Germinal center (tissue), 1 donor: ENCODE data around the gene STX17.
A peak's percentile ranks its signal among the peaks of the same experiment; 100 is the strongest.
"Not testable (repeated sequence)": the region's sequence is repeated elsewhere in the genome, so short reads cannot be mapped to it uniquely, and the experiment has no call there.

ENCODE experiments used
- DNase-seq: peaks from one replicate; pipeline ENCODE4 v3.0.0; 2012; ENCODE audit warnings: mixed read lengths, low spot score

Gene STX17

DNA sequence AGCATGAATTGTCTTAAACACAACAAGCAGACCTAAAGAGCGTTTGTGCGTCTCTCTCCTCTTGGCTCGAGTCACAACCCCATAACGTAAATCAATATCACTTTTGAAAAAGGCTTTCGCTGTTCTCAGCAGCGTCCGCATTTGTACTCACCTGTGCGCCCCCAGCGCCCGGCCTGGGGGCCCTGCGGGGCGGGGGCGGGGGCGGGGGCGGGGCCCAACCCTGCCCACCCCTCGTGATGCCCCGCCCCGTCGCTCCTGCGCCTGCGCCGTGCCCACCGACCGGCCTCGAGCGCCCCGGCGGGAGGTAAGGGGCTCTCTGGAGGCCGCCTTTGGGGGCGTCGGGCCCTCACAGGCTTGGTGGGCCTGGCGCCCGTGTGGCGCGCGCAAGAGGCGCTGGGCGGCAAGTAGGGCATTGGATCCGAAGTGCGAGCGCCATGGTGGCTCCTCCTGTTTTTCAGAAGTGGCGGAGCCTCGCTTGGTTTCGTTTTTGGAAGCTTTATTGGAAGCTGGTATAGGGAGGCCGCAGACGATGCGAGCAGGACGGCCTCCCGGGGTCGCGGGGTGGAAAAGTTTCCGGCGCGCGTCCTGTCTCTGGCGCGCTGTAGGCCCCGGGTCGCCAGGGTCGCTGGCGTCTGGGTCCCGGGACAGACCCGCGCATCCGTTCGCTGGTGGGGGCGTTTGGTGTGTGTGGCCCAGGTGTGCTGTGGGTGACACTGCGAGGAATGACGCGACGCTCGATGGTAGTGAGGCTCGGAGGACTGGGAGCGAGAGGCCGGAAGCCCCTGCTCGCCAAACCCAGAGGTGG is at the start of gene STX17:
Gene STX17, plus strand, starts transcription at position 252 of the 805 bp plus-strand sequence. CDS start 8,586 bp downstream, outside the sequence.
- peak; percentile 94 for DNase-seq

DNA sequence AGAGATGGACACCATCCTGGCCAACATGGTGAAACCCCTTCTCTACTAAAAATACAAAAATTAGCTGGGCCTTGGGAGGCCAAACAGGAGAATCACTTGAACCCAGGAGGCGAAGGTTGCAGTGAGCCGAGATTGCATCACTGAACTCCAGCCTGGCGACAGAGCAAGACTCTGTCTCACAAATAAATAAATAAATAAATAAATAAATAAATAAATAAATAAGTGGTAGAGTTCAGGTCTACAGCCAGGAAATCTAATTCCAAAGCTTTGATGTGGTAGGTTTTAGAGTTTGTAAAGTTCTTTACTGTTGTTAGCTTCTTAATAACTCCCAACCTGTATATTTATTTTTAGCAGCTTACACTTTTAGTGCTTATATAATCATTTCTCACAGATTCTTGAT is 48.9 kb upstream of the STX17 start:
- DNase-seq = not testable (repeated sequence)

DNA sequence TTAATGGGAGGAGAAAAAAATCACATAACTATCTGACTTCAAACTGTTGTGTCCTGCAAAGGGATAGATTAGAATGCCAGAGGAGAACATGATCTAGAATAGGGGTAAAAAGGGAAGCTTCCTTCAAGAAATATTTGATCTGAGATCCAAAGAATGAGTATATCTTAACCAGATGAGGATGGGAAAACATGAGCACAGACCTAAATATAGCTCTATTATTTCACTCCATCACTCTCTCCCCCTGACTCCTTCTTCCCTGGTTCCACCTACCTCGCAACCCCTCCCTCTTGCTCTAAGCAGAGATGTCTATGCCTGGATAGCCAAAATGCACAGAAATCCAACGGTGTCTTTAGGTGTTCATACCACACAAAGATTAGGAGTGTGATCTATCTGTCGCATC is 48.4 kb upstream of the STX17 start:
- DNase-seq = no peak

DNA sequence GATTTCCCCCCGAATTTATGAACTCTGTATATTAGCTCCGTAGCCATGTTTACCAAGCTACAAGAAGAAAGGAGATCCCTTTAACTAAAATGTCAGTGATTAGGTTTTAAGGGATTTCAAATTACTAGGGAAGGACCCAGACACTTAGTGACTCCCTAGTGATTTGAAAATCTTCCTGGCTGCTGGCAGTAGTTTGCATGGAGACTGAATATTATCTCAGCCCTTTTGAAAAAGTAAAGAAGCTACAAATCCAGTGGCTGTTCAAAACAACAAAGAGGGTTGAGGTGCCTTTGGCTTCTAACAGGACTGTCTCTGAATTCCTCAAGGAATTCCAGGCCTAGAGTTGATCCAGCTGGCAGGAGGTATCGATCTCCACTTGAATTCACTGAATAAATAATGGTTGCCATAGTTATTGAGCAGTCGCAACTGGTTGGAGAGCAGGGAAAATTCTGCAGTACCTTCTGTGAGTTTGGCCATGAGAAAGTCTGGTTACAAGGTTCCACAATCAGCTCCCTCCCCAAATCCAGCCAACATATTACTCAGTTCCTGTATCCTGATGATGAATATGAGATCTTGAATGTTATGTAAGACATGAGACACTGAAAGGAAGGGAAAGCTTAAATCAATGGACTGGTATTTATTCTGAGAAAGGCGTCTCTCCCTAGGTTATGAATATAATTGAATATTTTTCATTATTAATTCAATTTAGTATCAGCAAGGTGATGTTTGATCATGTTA is 47.0 kb upstream of the STX17 start:
- no peak for DNase-seq

DNA sequence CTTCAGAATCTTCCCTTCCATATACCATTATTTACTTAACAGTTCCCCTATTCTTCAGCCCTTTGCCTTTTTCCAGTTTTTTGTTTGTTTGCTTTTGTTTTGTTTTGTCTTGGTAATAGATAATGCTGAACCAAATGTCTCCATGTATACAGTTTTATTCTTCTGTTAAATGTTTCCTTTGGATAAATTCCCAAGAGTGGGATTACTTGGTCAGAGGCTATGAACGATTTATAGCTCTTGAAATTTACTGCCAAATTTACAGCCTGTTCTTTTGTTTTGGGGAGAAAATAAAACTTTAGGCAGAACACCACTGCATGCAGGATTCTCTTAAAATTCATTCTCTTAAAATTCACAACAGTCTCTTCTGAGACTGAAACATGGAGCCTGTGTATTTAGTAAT is 46.2 kb upstream of the STX17 start:
- DNase-seq = no peak

DNA sequence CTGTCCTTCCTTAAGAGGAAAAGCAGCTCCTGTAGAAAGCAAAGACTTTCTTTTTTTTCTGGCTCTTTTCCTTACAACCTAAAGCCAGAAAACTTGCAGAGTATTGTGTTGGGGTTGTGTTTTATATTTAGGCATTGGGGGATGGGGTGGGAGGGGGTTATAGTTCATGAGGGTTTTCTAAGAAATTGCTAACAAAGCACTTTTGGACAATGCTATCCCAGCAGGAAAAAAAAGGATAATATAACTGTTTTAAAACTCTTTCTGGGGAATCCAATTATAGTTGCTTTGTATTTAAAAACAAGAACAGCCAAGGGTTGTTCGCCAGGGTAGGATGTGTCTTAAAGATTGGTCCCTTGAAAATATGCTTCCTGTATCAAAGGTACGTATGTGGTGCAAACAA is 42.5 kb upstream of the STX17 start:
- no peak for DNase-seq

DNA sequence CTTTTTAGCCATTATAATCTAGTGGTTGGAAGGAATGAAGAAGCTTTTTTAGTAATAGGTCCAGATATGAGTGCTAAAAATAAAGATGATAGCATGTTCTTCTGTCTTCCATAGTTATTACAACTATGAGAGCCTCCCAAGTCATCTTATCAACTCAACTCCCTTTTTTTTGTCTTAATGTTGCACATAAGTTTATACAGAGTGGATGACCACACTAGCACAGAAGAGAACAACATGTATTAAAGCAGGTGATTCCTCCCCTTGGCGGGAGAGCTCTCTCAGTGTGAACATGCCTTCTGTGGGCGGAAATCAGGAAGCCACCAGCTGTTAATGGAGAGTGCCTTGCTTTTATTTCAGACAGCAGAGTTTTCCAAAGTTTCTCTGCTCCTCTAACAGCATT is 40.1 kb upstream of the STX17 start:
- no peak for DNase-seq

DNA sequence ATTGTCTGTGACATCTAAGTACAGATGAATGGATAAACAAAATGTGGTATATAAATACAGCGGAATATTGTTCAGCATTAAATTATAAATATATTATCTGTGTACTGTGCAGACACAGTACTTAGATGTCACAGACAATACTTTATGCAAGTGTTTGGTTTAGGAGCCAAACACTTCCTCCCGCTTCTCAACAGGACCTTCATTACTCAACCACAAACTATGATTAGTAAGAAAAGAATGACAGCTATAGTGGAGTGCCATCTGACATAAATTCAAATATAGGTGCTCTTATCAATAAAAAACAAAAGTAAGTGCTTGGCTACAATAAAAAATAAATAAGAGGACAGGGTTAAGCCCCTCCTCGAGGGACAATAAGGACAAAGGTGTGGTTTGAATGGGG is 38.9 kb upstream of the STX17 start:
- DNase-seq = no peak

DNA sequence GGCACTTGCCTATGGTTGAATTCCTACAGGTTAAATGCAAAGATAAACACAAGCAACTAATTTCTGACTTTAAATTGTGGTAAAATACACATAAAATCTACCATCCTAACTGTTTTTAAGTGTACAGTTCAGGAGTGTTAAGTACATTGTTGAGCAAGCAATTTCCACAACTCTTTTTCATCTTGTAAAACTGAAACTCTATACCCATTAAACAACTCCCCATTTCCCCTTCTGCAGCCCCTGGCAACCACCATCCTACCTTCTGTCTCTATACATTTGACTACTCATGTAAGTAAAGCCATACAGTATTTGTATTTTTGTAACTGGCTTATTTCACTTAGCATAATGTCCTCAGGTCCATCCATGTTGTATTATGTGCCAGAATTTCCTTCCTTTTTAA is 38.5 kb upstream of the STX17 start:
- no peak for DNase-seq

DNA sequence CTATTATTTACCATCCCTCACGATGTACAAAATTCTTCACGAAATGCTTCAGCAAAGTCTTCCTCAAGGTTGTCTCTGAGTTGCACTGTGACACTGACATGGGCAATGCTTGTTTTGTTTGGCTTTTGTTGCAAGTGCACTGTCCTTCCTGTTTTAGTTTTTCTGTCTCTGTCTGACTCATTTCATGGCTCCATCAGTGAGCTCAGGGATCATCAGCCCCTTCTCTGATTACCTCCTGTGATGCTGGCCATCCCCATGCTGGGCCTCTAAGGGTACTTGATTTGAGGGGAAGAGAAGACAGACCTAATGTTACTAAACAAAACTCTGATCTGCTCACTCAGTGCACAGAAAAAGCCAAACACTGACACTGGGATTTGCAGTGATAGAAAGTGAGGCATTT is 37.6 kb upstream of the STX17 start:
- DNase-seq = no peak

DNA sequence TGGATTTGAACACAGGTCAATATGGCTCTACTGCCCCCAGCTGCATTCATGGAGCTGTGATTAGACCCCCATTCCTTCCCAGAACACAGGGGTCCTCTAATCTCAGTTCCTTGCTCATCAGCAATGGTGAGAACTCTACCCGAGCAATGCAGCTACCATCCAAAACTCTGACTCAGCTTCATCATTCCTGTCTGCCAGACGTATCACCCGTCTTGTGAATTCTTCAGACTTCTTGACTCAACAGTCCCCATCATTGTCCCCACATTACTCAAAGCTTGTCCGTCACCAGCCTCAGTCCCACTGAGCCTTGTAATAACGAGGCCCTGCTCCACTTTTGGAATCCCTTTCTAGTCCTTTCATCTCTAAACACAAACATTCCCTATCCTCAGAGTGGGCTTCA is 36.3 kb upstream of the STX17 start:
- no peak for DNase-seq

DNA sequence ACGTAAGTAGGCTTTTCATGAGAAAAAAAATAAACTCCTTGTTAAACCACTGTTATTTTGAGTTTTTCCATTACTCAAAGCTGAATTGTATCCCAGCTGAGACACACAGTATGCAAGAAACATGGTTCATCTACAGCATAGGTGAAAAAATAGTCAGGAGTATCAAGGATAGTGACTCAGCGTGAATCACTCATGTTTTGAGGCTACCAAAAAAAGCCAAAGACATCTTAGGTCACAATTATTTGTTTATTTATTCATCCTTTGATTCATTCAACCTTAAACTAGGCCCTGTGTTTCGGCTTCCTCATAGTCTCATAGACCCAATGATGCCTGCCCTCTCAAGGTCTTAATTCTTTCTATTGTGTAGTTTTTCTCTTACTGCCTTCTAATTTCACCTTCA is 32.9 kb upstream of the STX17 start:
- DNase-seq = no peak

DNA sequence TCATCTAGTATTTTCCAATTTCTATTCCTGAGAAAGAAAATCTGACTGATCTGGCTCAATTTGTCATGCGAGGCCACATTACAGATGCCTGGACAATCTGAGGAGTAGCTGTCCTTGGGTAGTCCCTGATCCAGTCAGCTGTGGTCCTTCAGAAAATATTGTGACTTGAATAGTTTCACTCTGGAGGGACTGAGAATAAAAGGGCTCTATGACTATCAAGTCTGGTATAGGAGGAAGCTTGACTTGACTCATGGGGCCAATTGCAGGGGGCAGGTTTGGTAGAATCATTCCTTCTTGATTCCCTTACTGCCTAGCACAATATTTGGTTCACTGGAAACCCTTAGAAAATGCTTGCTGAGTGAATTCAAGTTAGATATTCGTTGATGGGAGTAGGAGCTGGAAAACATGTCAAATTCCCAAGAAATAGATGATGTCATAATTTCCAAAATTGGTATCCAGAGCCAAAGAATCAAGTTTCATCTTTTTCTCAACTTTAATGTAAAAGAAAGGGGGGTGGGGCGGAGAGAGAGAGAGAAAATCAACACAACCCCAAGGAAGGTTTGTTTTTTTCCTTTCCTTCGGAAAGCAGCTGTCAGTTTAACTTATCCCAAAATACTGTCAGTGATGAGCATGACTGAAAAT is 32.4 kb upstream of the STX17 start:
- DNase-seq = no peak

DNA sequence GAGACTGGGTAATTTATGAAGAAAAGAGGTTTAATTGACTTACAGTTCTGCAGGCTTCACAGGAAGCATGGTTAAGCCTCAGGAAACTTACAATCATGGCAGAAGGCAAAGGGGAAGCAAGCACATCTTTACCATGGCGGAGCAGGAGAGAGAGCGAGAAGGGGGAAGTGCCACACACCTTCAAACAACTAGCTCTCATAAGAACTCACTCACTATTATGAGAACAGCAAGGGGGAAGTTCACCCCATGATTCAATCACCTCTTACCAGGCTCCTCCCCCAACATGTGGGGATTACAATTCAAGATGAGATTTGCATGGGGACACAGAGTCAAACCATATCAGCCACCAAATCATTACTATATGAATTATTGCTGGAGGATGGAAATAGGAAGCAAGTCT is 30.3 kb upstream of the STX17 start:
- DNase-seq = no peak

DNA sequence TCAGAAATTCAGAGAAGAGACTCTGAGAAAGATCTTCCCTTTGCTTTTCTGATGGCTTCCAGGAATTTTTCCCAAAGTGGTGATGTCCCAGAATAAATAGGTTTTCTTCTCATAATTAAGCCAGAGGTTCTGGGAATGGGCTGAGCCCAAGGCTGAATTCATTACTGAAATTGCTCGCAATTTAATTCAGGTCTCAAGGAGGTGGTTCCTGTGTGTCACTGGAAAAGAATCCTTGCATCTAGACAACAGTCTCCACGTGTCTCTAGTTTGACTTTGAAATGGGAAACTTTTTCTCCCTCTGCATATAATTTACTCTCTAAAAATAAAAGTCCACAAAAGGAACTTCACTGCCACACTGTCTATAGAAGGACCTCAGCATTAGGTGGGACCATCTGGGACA is 27.8 kb upstream of the STX17 start:
- DNase-seq = no peak

DNA sequence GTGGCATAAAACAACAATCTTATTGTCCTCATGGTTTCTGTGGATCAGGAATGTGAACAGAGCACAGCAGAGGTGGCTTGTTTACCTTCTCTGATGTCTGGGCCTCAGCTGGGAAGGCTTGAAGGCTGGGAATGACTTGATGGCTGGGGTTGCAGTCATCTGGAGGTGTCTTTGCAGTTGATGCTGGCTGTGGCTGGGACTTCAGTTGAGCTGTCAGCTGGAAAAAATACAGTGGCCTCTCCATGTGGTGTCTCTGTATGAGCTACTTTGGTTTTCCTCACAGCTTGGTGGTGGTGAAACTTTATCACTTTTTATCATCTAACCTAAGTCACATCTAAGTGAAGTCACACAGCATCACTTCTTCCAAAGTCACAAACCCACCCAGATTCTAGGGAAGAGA is 24.7 kb upstream of the STX17 start:
- no peak for DNase-seq

DNA sequence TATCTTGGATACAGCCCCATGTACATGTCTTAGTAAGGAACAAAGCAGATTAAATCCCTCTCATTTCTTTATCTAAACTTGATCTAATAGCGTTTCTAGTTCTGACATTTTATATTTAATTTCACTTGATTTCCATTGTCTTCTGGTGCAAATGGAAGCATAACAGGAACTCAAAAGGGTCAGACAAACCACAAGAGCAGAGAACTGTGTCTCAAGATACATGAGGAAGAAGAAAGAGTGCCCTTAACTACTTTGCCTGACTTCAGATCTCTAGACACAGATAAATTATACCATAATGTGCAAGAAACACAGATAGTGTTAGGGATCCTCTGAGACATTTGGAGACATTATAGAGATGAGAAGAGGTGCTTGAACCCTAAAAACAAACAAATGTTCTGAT is 20.7 kb upstream of the STX17 start:
- DNase-seq = no peak

DNA sequence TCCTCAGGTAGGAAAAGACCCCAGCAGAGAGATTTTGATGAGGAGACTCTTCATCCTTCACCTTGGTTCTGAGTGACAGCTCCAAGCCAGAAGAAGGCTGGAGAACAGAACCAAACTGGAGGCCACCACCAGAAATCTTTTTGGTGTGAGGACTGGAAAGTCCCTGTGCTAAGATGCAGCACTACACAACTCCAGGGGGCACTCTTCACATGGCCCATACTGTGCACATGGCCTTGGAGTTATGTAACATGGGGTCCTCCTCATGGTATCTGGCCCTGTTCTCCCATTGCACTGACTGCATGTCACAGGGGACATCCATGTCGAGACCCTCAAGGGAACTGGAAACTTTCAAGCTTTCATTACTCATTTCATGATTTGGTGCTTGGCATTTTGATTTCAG is 17.3 kb upstream of the STX17 start:
- no peak for DNase-seq

DNA sequence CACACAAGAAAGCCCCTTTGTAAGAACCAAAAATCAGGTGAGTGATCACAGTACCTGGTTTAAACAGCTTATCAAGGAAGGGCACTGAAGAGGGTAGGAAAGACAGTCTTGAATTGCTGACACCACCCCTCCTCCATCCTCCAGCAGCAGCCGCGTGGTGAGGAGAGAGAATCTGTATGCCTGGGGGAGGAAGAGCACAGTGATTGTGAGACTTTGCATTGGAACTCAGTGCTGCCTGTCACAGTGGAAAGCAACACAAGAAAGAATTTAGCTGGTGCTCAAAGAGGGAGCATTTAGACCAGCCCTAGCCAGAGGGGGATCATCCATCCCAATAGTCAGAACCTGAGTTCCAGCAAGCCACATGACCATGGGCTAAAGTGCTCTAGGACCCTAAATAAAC is 11.6 kb upstream of the STX17 start:
- DNase-seq = no peak

DNA sequence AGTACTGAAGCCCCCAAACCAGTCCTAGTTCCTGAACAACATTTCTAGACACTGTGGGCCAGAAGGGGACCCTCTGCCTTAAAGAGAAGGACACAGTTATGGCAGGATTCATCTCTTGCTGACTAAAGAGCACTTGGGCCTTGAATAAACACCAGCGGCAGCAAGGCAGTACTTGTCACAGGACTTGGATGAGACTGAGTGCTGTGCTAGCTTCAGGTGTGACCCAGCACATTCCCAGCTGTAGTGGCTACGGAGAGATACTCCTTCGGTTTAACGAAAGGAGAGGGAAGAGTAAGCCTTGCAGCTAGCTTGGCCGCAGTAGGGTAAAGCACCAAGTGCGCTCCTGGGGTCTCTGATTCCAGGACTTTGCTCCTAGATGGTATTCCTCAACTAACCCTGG is 10.9 kb upstream of the STX17 start:
- DNase-seq = no peak

DNA sequence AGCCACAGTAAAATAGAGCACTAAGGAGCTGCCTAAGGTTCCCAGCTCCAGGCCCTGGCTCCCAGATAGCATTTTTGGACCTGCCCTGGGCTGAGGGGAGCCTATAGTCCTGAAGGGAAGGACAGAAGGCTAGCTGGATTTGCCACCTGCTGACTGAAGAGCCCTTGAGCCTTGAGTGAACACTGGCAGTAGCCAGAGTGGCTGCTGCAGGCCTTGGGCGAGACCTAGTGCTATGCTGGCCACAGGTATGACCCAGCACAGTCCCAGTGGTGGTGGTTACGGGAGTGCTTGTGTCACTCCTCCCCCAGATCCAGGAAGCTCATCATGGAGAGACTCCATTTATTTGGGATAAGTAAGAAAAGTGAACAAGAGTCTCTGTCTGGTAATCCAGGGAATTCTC is 10.3 kb upstream of the STX17 start:
- DNase-seq = no peak

DNA sequence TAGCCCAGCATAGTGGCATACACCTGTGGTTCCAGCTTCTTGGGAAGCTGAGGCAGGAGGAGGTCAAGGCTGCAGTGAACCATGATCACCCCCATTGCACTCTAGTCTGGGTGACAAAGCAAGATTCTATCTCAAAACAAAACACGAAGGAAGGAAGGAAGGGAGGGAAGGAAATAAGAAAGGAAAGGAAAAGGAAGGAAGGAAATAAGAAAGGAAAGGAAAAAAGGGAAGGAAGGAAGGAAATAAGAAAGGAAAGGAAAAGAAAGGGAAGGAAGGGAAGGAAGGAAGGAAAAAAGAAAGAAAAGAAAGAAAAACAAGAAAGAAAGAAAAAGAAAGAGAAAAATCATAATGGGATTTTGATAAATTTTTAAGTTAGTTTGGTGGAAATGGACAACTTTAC is 3.1 kb upstream of the STX17 start:
- DNase-seq = no peak

DNA sequence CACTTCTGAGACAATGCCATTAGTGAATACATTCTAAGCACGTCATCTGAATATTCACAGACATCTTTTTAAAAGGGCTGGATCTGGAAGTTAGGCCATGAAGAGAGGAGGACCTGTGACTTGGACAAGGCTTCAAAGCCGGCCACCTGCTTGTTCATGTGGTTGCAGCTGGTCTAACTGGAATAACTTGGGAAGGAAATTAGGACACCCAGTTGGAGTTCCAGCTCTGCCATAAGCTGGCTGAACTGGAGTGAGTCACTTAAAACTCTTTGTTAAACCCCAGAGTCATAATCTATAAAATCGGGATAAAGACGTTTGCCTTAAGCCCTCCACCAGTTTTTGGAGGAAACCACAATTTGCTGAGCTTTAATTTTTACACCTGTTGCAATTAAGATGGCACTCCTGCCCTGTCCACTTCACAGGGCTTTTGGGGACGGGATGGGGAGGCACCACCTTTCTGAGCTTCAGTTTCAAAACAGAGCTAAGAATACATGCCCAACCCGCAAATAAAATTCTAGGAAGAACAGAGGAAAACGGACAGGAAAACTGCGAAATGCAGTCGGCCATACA is 536 bp upstream of the STX17 start:
- DNase-seq = peak; percentile 3
